Neural cell (in vitro differentiated cells): ENCODE measurements around the gene KAT2A. TPM values are rescaled to one million over a fixed set of nuclear protein-coding genes. Genes with fewer than 3 reads are reported as not detected.

Experiments used
- H2AFZ ChIP-seq: fragments of 200-600, 300-800 bp; sonication (generic), shearing (Covaris generic); 2 replicates; pipeline ENCODE4 v1.6.0; 2014; ENCODE audit warnings: low read depth, mild to moderate bottlenecking, antibody characterized with exemption, low read length, moderate library complexity
- H3F3A ChIP-seq: fragments of 200-600 bp; shearing (Covaris generic); 2 replicates; pipeline ENCODE4 v1.6.1; 2016; ENCODE audit warnings: mild to moderate bottlenecking, moderate library complexity, mixed read lengths, antibody characterized with exemption, low read length; ENCODE audit not compliant: insufficient read depth, poor library complexity, severe bottlenecking
- H3K27ac ChIP-seq: fragments of 200-600, 300-800 bp; sonication (generic), shearing (Covaris generic); 2 replicates; pipeline ENCODE4 v1.5.1; 2014; ENCODE audit warnings: mild to moderate bottlenecking, low read length, moderate library complexity
- H3K27me3 ChIP-seq: fragments of 300-800, 200-600 bp; sonication (generic), shearing (Covaris generic); 2 replicates; pipeline ENCODE4 v1.6.0; 2014; ENCODE audit warnings: mild to moderate bottlenecking, low read depth, low read length, moderate library complexity; ENCODE audit not compliant: insufficient read depth
- H3K36me3 ChIP-seq: fragments of 300-800, 200-600 bp; sonication (generic), shearing (Covaris generic); 2 replicates; pipeline ENCODE4 v1.5.1; 2014; ENCODE audit warnings: mild to moderate bottlenecking, antibody characterized with exemption, low read length, moderate library complexity; ENCODE audit not compliant: insufficient read depth
- H3K4me2 ChIP-seq: fragments of 300-800, 200-600 bp; sonication (generic), shearing (Covaris generic); 2 replicates; pipeline ENCODE4 v1.6.0; 2014; ENCODE audit warnings: mild to moderate bottlenecking, low read length
- H3K4me3 ChIP-seq: fragments of 300-800, 200-600 bp; sonication (generic), shearing (Covaris generic); 2 replicates; pipeline ENCODE4 v1.5.1; 2014; ENCODE audit warnings: mild to moderate bottlenecking, low read length, moderate library complexity
- H3K79me2 ChIP-seq: fragments of 200-600 bp; shearing (Covaris generic); replicated peaks from 2 replicates; pipeline ENCODE4 v1.6.0; 2014; ENCODE audit warnings: mild to moderate bottlenecking, low read length, moderate library complexity; ENCODE audit not compliant: insufficient read depth
- H3K9ac ChIP-seq: fragments of 300-800, 200-600 bp; sonication (generic), shearing (Covaris generic); 2 replicates; pipeline ENCODE4 v1.6.1; 2016; ENCODE audit warnings: mild to moderate bottlenecking, low read length, mixed read lengths
- H3K9me2 ChIP-seq: fragments of 200-600 bp; shearing (Covaris generic); 2 replicates; pipeline ENCODE4 v1.6.1; 2016; ENCODE audit warnings: mild to moderate bottlenecking, low read length, mixed read lengths; ENCODE audit not compliant: insufficient read depth
- H3K9me3 ChIP-seq: fragments of 200-600, 300-800 bp; sonication (generic), shearing (Covaris generic); 2 replicates; pipeline ENCODE4 v1.6.1; 2016; ENCODE audit warnings: mild to moderate bottlenecking, mixed run types, low read length, moderate library complexity, mixed read lengths
- H4K20me1 ChIP-seq: fragments of 200-600 bp; shearing (Covaris generic); 2 replicates; pipeline ENCODE4 v1.6.1; 2016; ENCODE audit warnings: mild to moderate bottlenecking, mixed run types; ENCODE audit not compliant: insufficient read depth
- CTCF ChIP-seq: fragments of 450-650 bp; IDR thresholded peaks from 2 replicates; pipeline ENCODE4 v1.5.1; 2014; ENCODE audit warnings: antibody characterized with exemption, mild to moderate bottlenecking, moderate library complexity; ENCODE audit not compliant: poor library complexity, severe bottlenecking
- EP300 ChIP-seq: fragments of 450-650 bp; conservative IDR thresholded peaks from 2 replicates; pipeline ENCODE4 v1.6.1; 2014; ENCODE audit warnings: antibody characterized with exemption, mild to moderate bottlenecking, moderate library complexity; ENCODE audit not compliant: poor library complexity, severe bottlenecking
- EZH2 ChIP-seq: fragments of 200-600, 300-800 bp; shearing (Covaris generic), sonication (generic); IDR thresholded peaks from 2 replicates; pipeline ENCODE4 v1.6.1; 2014; ENCODE audit warnings: antibody characterized with exemption, low read length, borderline replicate concordance, mild to moderate bottlenecking; ENCODE audit not compliant: insufficient read depth, poor library complexity, severe bottlenecking
- MXI1 ChIP-seq: fragments of 450-650 bp; conservative IDR thresholded peaks from 2 replicates; pipeline ENCODE4 v1.6.1; 2014; ENCODE audit warnings: antibody characterized with exemption, mild to moderate bottlenecking; ENCODE audit not compliant: poor library complexity, severe bottlenecking
- POLR2AphosphoS5 ChIP-seq: IDR thresholded peaks from 2 replicates; pipeline ENCODE4 v1.6.1; 2012
- RAD21 ChIP-seq: fragments of 450-650 bp; conservative IDR thresholded peaks from 2 replicates; pipeline ENCODE4 v1.6.1; 2014; ENCODE audit warnings: antibody characterized with exemption, mild to moderate bottlenecking, moderate library complexity
- REST ChIP-seq: IDR thresholded peaks from 2 replicates; pipeline ENCODE4 v1.6.1; 2012; ENCODE audit warnings: borderline replicate concordance
- SMC3 ChIP-seq: fragments of 450-650 bp; conservative IDR thresholded peaks from 2 replicates; pipeline ENCODE4 v1.6.1; 2014; ENCODE audit warnings: antibody characterized with exemption, mild to moderate bottlenecking, moderate library complexity; ENCODE audit not compliant: poor library complexity
- TAF1 ChIP-seq: IDR thresholded peaks from 2 replicates; pipeline ENCODE4 v1.6.1; 2012; ENCODE audit warnings: low read depth
- polyA plus RNA-seq: library from polyadenylated mRNA; depleted of rRNA; stranded (reverse); fragments of >200 nt; gene quantifications from 2 replicates; pipeline ENCODE4 v1.2.3, GENCODE V29; 2014

KAT2A gene
- polyA plus RNA-seq, 1 donor from 2014 or later: 39.9 TPM

GRCh38 chr17:42122371-42123303 is 1.5 kb upstream of the KAT2A start, which contains the start of gene HSPB9:
Gene HSPB9 (plus strand): TSS chr17:42122804. CDS start chr17:42122851, 47 bp downstream.
- no peaks in the 10 kb centered on the region for H3K9me2 ChIP-seq
- no peaks in the 10 kb centered on the region for H4K20me1 ChIP-seq
- no peak within 1 kb of the TSS for H3K9ac ChIP-seq
- H3K4me3 ChIP-seq: no peak within 1 kb of the TSS
- H3K4me2 ChIP-seq: no peak within 1 kb of the TSS
- no peaks in the 10 kb centered on the region for H3K36me3 ChIP-seq
- TF ChIP-seq TAF1 (no peak), RAD21 (no peak), SMC3 (no peak), EZH2 (no peak), POLR2AphosphoS5 (no peak), CTCF (no peak), MXI1 (no peak), REST (no peak), EP300 (no peak)
- no peak within 1 kb of the TSS for H2AFZ ChIP-seq
- H3K27ac ChIP-seq: no peak within 1 kb of the TSS
- H3F3A ChIP-seq: no peaks in the 10 kb centered on the region
- no peaks in the 10 kb centered on the region for H3K27me3 ChIP-seq
- H3K79me2 ChIP-seq: no peaks in the 10 kb centered on the region
- no peaks in the 10 kb centered on the region for H3K9me3 ChIP-seq

- peak overlapping the region; percentile 68 for H3K9ac ChIP-seq
- H4K20me1 ChIP-seq: no peaks in the 10 kb centered on the region
- no peak overlapping the region for H3K27ac ChIP-seq
- peak overlapping the region; percentile 88 for H3K4me3 ChIP-seq
- no peak overlapping the region for H2AFZ ChIP-seq
- H3K36me3 ChIP-seq: no peaks in the 10 kb centered on the region
- H3K4me2 ChIP-seq: peak overlapping the region; percentile 59
- no peak for TF ChIP-seq CTCF
- no peak for TF ChIP-seq TAF1
- TF ChIP-seq MXI1: no peak
- no peak for TF ChIP-seq EZH2
- no peak for TF ChIP-seq SMC3
- TF ChIP-seq RAD21: no peak
- no peak for TF ChIP-seq EP300
- TF ChIP-seq REST: no peak
- no peak for TF ChIP-seq POLR2AphosphoS5
- H3K79me2 ChIP-seq: no peaks in the 10 kb centered on the region
- no peaks in the 10 kb centered on the region for H3K9me3 ChIP-seq
- no peaks in the 10 kb centered on the region for H3F3A ChIP-seq
- no peaks in the 10 kb centered on the region for H3K27me3 ChIP-seq
- no peaks in the 10 kb centered on the region for H3K9me2 ChIP-seq
These were observed 902 bp downstream of the KAT2A start for GRCh38 chr17:42120161-42120769.
